ENCODE measurements around the gene ALKBH8.

The ALKBH8 gene

DNA sequence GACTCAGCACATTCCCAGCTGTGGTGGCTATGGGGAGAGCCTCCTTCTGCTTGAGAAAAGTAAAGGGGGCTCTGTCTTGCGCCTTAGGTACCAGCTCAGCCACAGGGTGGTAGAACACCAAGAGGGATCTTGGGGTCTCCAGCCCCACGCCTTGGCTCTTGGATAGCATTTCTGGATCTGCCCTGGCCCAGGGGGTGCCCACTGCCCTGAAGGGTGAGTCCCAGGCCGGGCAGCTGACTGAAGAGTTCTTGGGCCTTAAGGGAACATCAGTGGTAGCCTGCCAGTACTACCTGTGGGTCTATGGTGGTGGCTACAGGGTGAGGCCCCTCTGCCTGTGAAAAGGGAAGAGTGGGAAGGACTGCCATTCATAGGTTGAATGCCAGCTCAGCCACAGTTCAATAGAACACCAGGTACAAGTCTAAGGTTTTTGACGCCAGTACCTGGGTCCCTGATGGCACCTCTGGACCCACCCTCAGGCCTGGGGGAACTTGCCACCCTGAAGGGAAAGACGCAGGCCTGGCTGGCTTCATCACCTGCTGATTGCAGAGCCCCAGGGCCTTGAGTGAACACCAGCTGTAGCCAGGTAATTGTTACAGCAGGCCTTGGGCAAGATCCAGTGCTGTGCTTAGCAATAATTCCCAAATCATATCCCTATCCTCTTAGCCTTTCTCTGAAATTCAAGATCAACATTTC, 111.8 kb downstream of the ALKBH8 start:
- Mint-ChIP-seq H3K27me3 (no peaks in the 10 kb centered on the region), H3K4me1 (ENCODE audit: low read depth) (peaks cover 53% of the 10 kb centered on the region), H3K9me3 (ENCODE audit: low read depth) (no peaks in the 10 kb centered on the region), H3K4me3 (no peak overlapping the region), H3K27ac (no peak overlapping the region), H3K36me3 (peaks cover 12% of the 10 kb centered on the region)

Data from activated naive CD8-positive, alpha-beta T cell (primary cell).